B cell (primary cell): ENCODE measurements around the gene HPX. TPM values are rescaled to one million over a fixed set of nuclear protein-coding genes. Genes with fewer than 3 reads are reported as not detected.
A peak's percentile ranks its signal among the peaks of the same experiment; 100 is the strongest.

ENCODE experiments used
- ATAC-seq: fragments of 200-7000 bp; cut with Tn5 transposase; one replicate; pipeline ENCODE4 v1.10.0; 2021; ENCODE audit warnings: low read depth, mild to moderate bottlenecking, moderate number of reproducible peaks, moderate library complexity
- CTCF ChIA-PET: fragments of 350-600 bp; sonication (Branson Sonifier 250); formaldehyde crosslinking; loops from one replicate; lab custom pipeline; 2021; ENCODE audit warnings: antibody characterized with exemption, inconsistent platforms; lab: Charles Lee
- POLR2A ChIA-PET: fragments of 350-600 bp; sonication (Branson Sonifier 250); formaldehyde crosslinking; loops from one replicate; lab custom pipeline; 2021; ENCODE audit warnings: antibody characterized with exemption; lab: Charles Lee
- DNase-seq: peaks from one replicate; pipeline ENCODE4 v3.0.0; 2013
- H2AFZ ChIP-seq: 2 replicates; pipeline ENCODE4 v1.6.1; 2012; ENCODE audit warnings: mild to moderate bottlenecking, low read depth, low read length; ENCODE audit not compliant: insufficient read depth, poor library complexity, severe bottlenecking
- H3K27ac ChIP-seq, 2 donors: 1 replicate in 1 of 2; 2 replicates in 1 of 2; pipeline ENCODE4 v1.5.1; 2012 to 2013; ENCODE audit warnings: low read length in 2 of 2, mild to moderate bottlenecking in 2 of 2, moderate library complexity in 1 of 2
- H3K27me3 ChIP-seq, 4 experiments: fragments of 200-600 bp in 1 of 4; sonication (generic) in 1 of 4; replicated peaks in 1 of 4; 1 replicate in 2 of 4; 2 replicates in 2 of 4; pipeline versions ENCODE4 v1.6.1 to v1.7.0; 2013 to 2016; ENCODE audit warnings: low read length in 3 of 4, mild to moderate bottlenecking in 2 of 4, mixed read lengths in 1 of 4, moderate library complexity in 1 of 4; ENCODE audit not compliant: insufficient read depth in 4 of 4, control insufficient read depth in 3 of 4; ENCODE audit errors: control extremely low read depth in 1 of 4
- H3K36me3 ChIP-seq, 2 experiments: replicated peaks in 1 of 2; 1 replicate in 1 of 2; 2 replicates in 1 of 2; pipeline versions ENCODE4 v1.6.1 to v1.7.1; 2013; ENCODE audit warnings: low read length in 1 of 2; ENCODE audit not compliant: insufficient read depth in 2 of 2, control insufficient read depth in 1 of 2; ENCODE audit errors: control extremely low read depth in 1 of 2, extremely low read depth in 1 of 2
- H3K4me1 ChIP-seq, 2 donors: fragments of 200-600 bp in 1 of 2; sonication (generic) in 1 of 2; 1 replicate in 1 of 2; 2 replicates in 1 of 2; pipeline versions ENCODE4 v1.5.1 to v1.6.1; 2013 to 2017; ENCODE audit warnings: low read length in 2 of 2; ENCODE audit not compliant: control insufficient read depth in 2 of 2, insufficient read depth in 2 of 2
- H3K4me2 ChIP-seq: replicated peaks from 2 replicates; pipeline ENCODE3; 2012; ENCODE audit warnings: mild to moderate bottlenecking, low read depth, low read length; ENCODE audit not compliant: poor library complexity, severe bottlenecking
- H3K4me3 ChIP-seq, 5 experiments: fragments of 200-600 bp in 1 of 5; sonication (generic) in 1 of 5; 1 replicate in 3 of 5; 2 replicates in 2 of 5; pipeline versions ENCODE4 v1.5.1 to v1.7.0; 2011 to 2016; ENCODE audit warnings: low read length in 4 of 5, mild to moderate bottlenecking in 4 of 5, low read depth in 2 of 5, control low read depth in 1 of 5, moderate library complexity in 1 of 5; ENCODE audit not compliant: insufficient read depth in 1 of 5; ENCODE audit errors: control extremely low read depth in 1 of 5, extremely low read depth in 1 of 5
- H3K79me2 ChIP-seq: fragments of 200-600 bp; sonication (generic); one replicate; pipeline ENCODE4 v1.6.0; 2016; ENCODE audit warnings: low read length; ENCODE audit not compliant: control insufficient read depth, insufficient read depth
- H3K9ac ChIP-seq: fragments of 200-600 bp; sonication (generic); 2 replicates; pipeline ENCODE4 v1.6.1; 2017; ENCODE audit warnings: mild to moderate bottlenecking, low read length, moderate library complexity
- H3K9me3 ChIP-seq, 3 donors: one replicate each; pipeline versions ENCODE4 v1.6.1 to v1.7.1; 2013; ENCODE audit warnings: low read length in 2 of 3; ENCODE audit not compliant: control insufficient read depth in 2 of 3, insufficient read depth in 1 of 3; ENCODE audit errors: control extremely low read depth in 1 of 3
- H4K20me1 ChIP-seq: 2 replicates; pipeline ENCODE4 v1.6.0; 2012; ENCODE audit warnings: mild to moderate bottlenecking, low read length; ENCODE audit not compliant: insufficient read depth, control insufficient read depth, poor library complexity, severe bottlenecking
- H3K27ac Mint-ChIP-seq: one replicate; pipeline ENCODE4 v1.8.0; 2021; ENCODE audit warnings: mixed read lengths
- H3K27me3 Mint-ChIP-seq: one replicate; pipeline ENCODE4 v1.8.0; 2021; ENCODE audit warnings: mixed read lengths
- H3K4me1 Mint-ChIP-seq: one replicate; pipeline ENCODE4 v1.8.0; 2021; ENCODE audit warnings: mixed read lengths
- H3K4me3 Mint-ChIP-seq: one replicate; pipeline ENCODE4 v1.8.0; 2021; ENCODE audit warnings: mixed read lengths
- H3K9me3 Mint-ChIP-seq: one replicate; pipeline ENCODE4 v1.8.0; 2022; ENCODE audit warnings: mixed read lengths; ENCODE audit not compliant: insufficient read depth
- CTCF ChIP-seq: fragments of 200-600 bp; IDR thresholded peaks from one replicate; pipeline ENCODE4 v1.8.0; 2022; ENCODE audit warnings: antibody characterized with exemption, mild to moderate bottlenecking
- EZH2 ChIP-seq: IDR thresholded peaks from 2 replicates; pipeline ENCODE4 v1.6.1; 2012; ENCODE audit warnings: borderline replicate concordance, low read depth, mild to moderate bottlenecking, moderate library complexity, low read length; ENCODE audit not compliant: insufficient read depth, poor library complexity, severe bottlenecking
- WGBS: methylation state at CpG from one replicate; pipeline ENCODE4 v1.1.5; 2013; ENCODE audit warnings: missing lambda C conversion rate; ENCODE audit not compliant: insufficient coverage; 5-methylcytosine and 5-hydroxymethylcytosine counted together
- intact Hi-C: fragments of 100-400 bp; cut with micrococcal nuclease; formaldehyde crosslinking; loops from one replicate; pipeline ENCODE4 v1.10.0; 2022
- polyA plus RNA-seq: library from polyadenylated mRNA; depleted of rRNA; stranded (reverse); fragments of >200 nt; gene quantifications from 2 replicates; pipeline ENCODE4 v1.2.3, GENCODE V29; 2012
- total RNA-seq, 2 donors: library from RNA; stranded (reverse); fragments of 120-200 nt in 1 of 2; gene quantifications; 1 replicate in 1 of 2; 2 replicates in 1 of 2; pipeline versions ENCODE4 v1.2.3 to v1.2.4, GENCODE V29; 2013 to 2022

Gene HPX
- total and polyA plus RNA-seq, 2 donors (not counting 1 experiment from before 2014, with no cell fraction given): 0.64 to 1.1 TPM

GRCh38 chr11:6481924-6482275, 41.1 kb upstream of the HPX start:
- Histone ChIP-seq H3K9ac (peak overlapping the region; percentile 84), H3K36me3 (peaks cover 0 to 58% of the 10 kb centered on the region in 2 experiments), H3K79me2 (peaks cover 47% of the 10 kb centered on the region), H3K9me3 (no peaks in the 10 kb centered on the region), H4K20me1 (no peaks in the 10 kb centered on the region), H2AFZ (peak overlapping the region; percentile 90), H3K27me3 (no peaks in the 10 kb centered on the region), H3K4me2 (peak overlapping the region; percentile 85), H3K4me1 (peaks cover 20 to 27% of the 10 kb centered on the region in 2 donors), H3K27ac (peak overlapping the region; percentile 90 to 96), H3K4me3 (peak overlapping the region; percentile 16 to 92 (median 83))
- DNase-seq (no peak), ATAC-seq (no peak)
- 17% methylated on average over 11 of the region's 13 CpGs for WGBS
- H3K9me3 Mint-ChIP-seq: no peaks in the 10 kb centered on the region
- no peaks in the 10 kb centered on the region for H3K27me3 Mint-ChIP-seq
- TF ChIP-seq EZH2: no peak
- no peak for TF ChIP-seq CTCF
- ChIA-PET POLR2A (interaction anchor here (0.9 to 2.4 kb wide), 6 partner anchors 63 to 201 kb away, joined by 3 to 15 read pairs (median 6); partner anchors contain the start of genes APBB1, MRPL17, SMPD1 and TAF10), CTCF (interaction anchor here (0.9 to 2.8 kb wide), 8 partner anchors 8 to 265 kb away, joined by 3 to 12 read pairs (median 3); partner anchors contain the start of gene SMPD1)
- peaks cover 39% of the 10 kb centered on the region for H3K4me1 Mint-ChIP-seq
- peak overlapping the region; percentile 97 for H3K27ac Mint-ChIP-seq
- peak overlapping the region; percentile 97 for H3K4me3 Mint-ChIP-seq
- intact Hi-C loops: loop anchor here (1.0 to 10.0 kb wide), 9 partner anchors 9 to 797 kb away; partner anchors contain the start of genes APBB1, FHIP1B, ILK and MRPL17
